DMS153 (cell line): ENCODE results near the gene RERG.

Source experiments
- DNase-seq: peaks from one replicate; lab custom pipeline; 2025; lab: John Stamatoyannopoulos, UW

The RERG gene

GRCh38 chr12:15218794-15219193 is 2.4 kb downstream of the RERG start:
- DNase-seq: no peak

- DNase-seq: no peak
Measured at GRCh38 chr12:15216036-15216889, 5.0 kb downstream of the RERG start.

GRCh38 chr12:15214851-15215601 is 6.2 kb downstream of the RERG start:
- DNase-seq: no peak

- DNase-seq: peak; percentile 32
Measured at GRCh38 chr12:15212930-15213329, 8.3 kb downstream of the RERG start.

- DNase-seq: no peak
Measured at GRCh38 chr12:15209782-15210181, 11.4 kb downstream of the RERG start.

GRCh38 chr12:15208871-15209656 is 12.2 kb downstream of the RERG start:
- DNase-seq: no peak

GRCh38 chr12:15208140-15208539 is 13.1 kb downstream of the RERG start:
- no peak for DNase-seq

GRCh38 chr12:15206831-15207389 is 14.3 kb downstream of the RERG start:
- no peak for DNase-seq

GRCh38 chr12:15206338-15206737 is 14.9 kb downstream of the RERG start:
- DNase-seq: no peak

- no peak for DNase-seq
Measured at GRCh38 chr12:15205341-15206010, 15.7 kb downstream of the RERG start.

GRCh38 chr12:15201456-15201855 is 19.8 kb downstream of the RERG start:
- no peak for DNase-seq

GRCh38 chr12:15201056-15201455 is 20.2 kb downstream of the RERG start:
- no peak for DNase-seq

- DNase-seq: no peak
Measured at GRCh38 chr12:15200641-15201040, 20.6 kb downstream of the RERG start.

GRCh38 chr12:15199930-15200329 is 21.3 kb downstream of the RERG start:
- no peak for DNase-seq

- no peak for DNase-seq
Measured at GRCh38 chr12:15196678-15197505, 24.3 kb downstream of the RERG start.

GRCh38 chr12:15196221-15196620 is 25.0 kb downstream of the RERG start:
- DNase-seq: no peak

- no peak for DNase-seq
Measured at GRCh38 chr12:15194456-15195368, 26.5 kb downstream of the RERG start.

- DNase-seq: no peak
Measured at GRCh38 chr12:15193946-15194345, 27.3 kb downstream of the RERG start.

GRCh38 chr12:15192720-15193119 is 28.5 kb downstream of the RERG start:
- no peak for DNase-seq

GRCh38 chr12:15188127-15188526 is 33.1 kb downstream of the RERG start:
- DNase-seq: no peak
